Measurements from ENCODE around the gene MINDY2. TPM values are rescaled to one million over a fixed set of nuclear protein-coding genes. Genes with fewer than 3 reads are reported as not detected.

MINDY2 gene
- total RNA-seq, 1 experiment from 2014 or later = 29.9 TPM

- TF ChIP-seq ATF2 (CRISPR knock-in tag; IDR thresholded peaks at IDR 0.05; ENCODE audit: borderline replicate concordance, low read depth) (no peak), ZNF121 (CRISPR knock-in tag; IDR thresholded peaks at IDR 0.05) (no peak), PRDM15 (CRISPR knock-in tag; IDR thresholded peaks at IDR 0.05) (no peak)
Measured at GRCh38 chr15:58740436-58740835, 30.7 kb upstream of the MINDY2 start (continued).

- H3K27ac Mint-ChIP-seq = no peak overlapping the region
- POLR2A ChIA-PET = no interaction called here
- H3K27me3 Mint-ChIP-seq (ENCODE audit: low read depth) = no peaks in the 10 kb centered on the region
- no peak for ATAC-seq
- peaks cover 66% of the 10 kb centered on the region for H3K4me1 Mint-ChIP-seq
- H3K4me3 Mint-ChIP-seq = no peak overlapping the region
- no peaks in the 10 kb centered on the region for H3K9me3 Mint-ChIP-seq
- no peak for DNase-seq (ENCODE audit: low spot score)
- H3K36me3 Mint-ChIP-seq = no peaks in the 10 kb centered on the region
- TF ChIP-seq TCF7 (CRISPR knock-in tag; IDR thresholded peaks at IDR 0.05; ENCODE audit: low read depth) = no peak
- no peak for TF ChIP-seq CTCF (IDR thresholded peaks at IDR 0.05)
- TF ChIP-seq PRDM15 (CRISPR knock-in tag; IDR thresholded peaks at IDR 0.05) = no peak
- TF ChIP-seq FOXP1 (CRISPR knock-in tag; IDR thresholded peaks at IDR 0.05; ENCODE audit: borderline replicate concordance) = no peak
- no peak for TF ChIP-seq ZNF423 (CRISPR knock-in tag; IDR thresholded peaks at IDR 0.05)
- no peak for TF ChIP-seq ZNF317 (CRISPR knock-in tag; IDR thresholded peaks at IDR 0.05; ENCODE audit: borderline replicate concordance, low read depth)
- no peak for TF ChIP-seq AR (CRISPR knock-in tag; IDR thresholded peaks at IDR 0.05)
- TF ChIP-seq NFATC4 (CRISPR knock-in tag; IDR thresholded peaks at IDR 0.05) = no peak
- no peak for TF ChIP-seq ESRRA (CRISPR knock-in tag; IDR thresholded peaks at IDR 0.05; ENCODE audit: borderline replicate concordance)
- no peak for TF ChIP-seq JUN (CRISPR knock-in tag; IDR thresholded peaks at IDR 0.05)
- TF ChIP-seq FOXJ3 (CRISPR knock-in tag; IDR thresholded peaks at IDR 0.05; ENCODE audit: borderline replicate concordance) = no peak
- CTCF ChIA-PET = no interaction called here
Measured at GRCh38 chr15:58741032-58741431, 30.1 kb upstream of the MINDY2 start.

Measured in WTC11 (cell line).